Sigmoid colon (tissue), 7 donors: ENCODE results near the gene RELN. TPM values are rescaled to one million over a fixed set of nuclear protein-coding genes. Genes with fewer than 3 reads are reported as not detected.

Source experiments
- DNase-seq: peaks from one replicate; pipeline ENCODE4 v3.0.0-alpha.2; 2019
- H3K27ac ChIP-seq, 4 donors: fragments of 200-600 bp; sonication (generic); one replicate each; pipeline ENCODE4 v1.5.1; 2016 to 2019; ENCODE audit warnings: mild to moderate bottlenecking in 1 of 4
- H3K27me3 ChIP-seq, 3 donors: fragments of 200-600 bp; sonication (generic); one replicate each; pipeline ENCODE4 v1.5.1; 2019; ENCODE audit warnings: mild to moderate bottlenecking in 1 of 3
- H3K36me3 ChIP-seq, 4 donors: fragments of 200-600 bp; sonication (generic); one replicate each; pipeline ENCODE4 v1.5.1; 2016 to 2019
- H3K4me1 ChIP-seq, 4 donors: fragments of 200-600 bp; sonication (generic); one replicate each; pipeline ENCODE4 v1.5.1; 2017 to 2019
- H3K4me3 ChIP-seq, 4 donors: fragments of 200-600 bp; sonication (generic); one replicate each; pipeline ENCODE4 v1.5.1; 2017 to 2019; ENCODE audit warnings: mild to moderate bottlenecking in 2 of 4, moderate library complexity in 1 of 4
- H3K9me3 ChIP-seq, 4 donors: fragments of 200-600 bp in 3 of 4; sonication (generic) in 3 of 4; one replicate each; pipeline versions ENCODE4 v1.5.1 to v1.6.1; 2013 to 2019
- EP300 ChIP-seq, 4 donors: sonication (generic); formaldehyde crosslinking; IDR thresholded peaks; one replicate each; pipeline ENCODE4 v1.6.1; 2017; ENCODE audit warnings: antibody characterized with exemption in 4 of 4
- POLR2A ChIP-seq, 2 donors: fragments of 450-650 bp; IDR thresholded peaks; one replicate each; pipeline ENCODE4 v1.6.1; 2016; ENCODE audit warnings: antibody characterized with exemption in 2 of 2, mild to moderate bottlenecking in 2 of 2, moderate library complexity in 2 of 2
- POLR2AphosphoS5 ChIP-seq, 4 donors: sonication (generic); formaldehyde crosslinking; IDR thresholded peaks; one replicate each; pipeline ENCODE4 v1.6.1; 2017; ENCODE audit warnings: antibody characterized with exemption in 4 of 4
- WGBS, 2 donors: extraction: QIAGEN DNeasy Blood & Tissue Kit; methylation state at CpG; one replicate each; pipeline ENCODE4 v1.1.7; 2013; 5-methylcytosine and 5-hydroxymethylcytosine counted together
- intact Hi-C: fragments of 100-400 bp; cut with DNase I; formaldehyde crosslinking; loops from one replicate; pipeline ENCODE4 v1.15.1; 2023
- polyA plus RNA-seq, 3 donors: library from polyadenylated mRNA; stranded (reverse); fragments of 200-250 nt; gene quantifications; one replicate each; pipeline ENCODE4 v1.2.3, GENCODE V29; 2013
- total RNA-seq, 4 donors: library from RNA; depleted of rRNA; stranded (reverse); fragments of >200 nt; gene quantifications; one replicate each; pipeline ENCODE4 v1.1.0, GENCODE V29; 2016
- TF ChIP-seq, protein P1 (sequence below), 4 experiments: fragments of 450-650 bp in 3 of 4; fragments of 200-600 bp in 1 of 4; IDR thresholded peaks; one replicate each; pipeline ENCODE4 v1.5.1; 2016 to 2019; ENCODE audit warnings: antibody characterized with exemption in 4 of 4, mild to moderate bottlenecking in 3 of 4, moderate library complexity in 2 of 4
- donor health status: healthy with polysubstance abuse.
- donor health status: Bipolar disorder and iron deficiency.
- donor health status: healthy.

RELN gene
- total and polyA plus RNA-seq, 7 donors, result under 0.01 to 9.2 (median 4.3) TPM; not detected in 1

DNA sequence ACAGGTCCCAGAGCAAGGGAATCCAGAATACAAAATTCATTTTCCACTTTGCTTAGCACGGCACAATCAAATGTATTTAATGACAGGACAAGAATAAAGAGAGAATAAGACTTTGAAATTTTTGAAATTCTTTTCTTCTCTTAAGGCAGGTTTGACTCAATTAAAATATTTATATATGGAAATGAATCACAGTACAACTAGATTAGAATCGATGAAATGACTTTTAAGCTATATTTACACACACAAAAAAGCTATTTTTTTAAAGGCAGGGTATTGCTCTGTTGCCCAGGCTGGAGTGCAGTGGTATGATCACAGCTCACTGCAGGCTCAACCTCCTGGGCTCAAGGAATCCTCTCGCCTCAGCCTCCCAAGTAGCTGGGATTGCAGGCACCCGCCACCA, 278.0 kb downstream of the RELN start:
- 72 to 85% methylated on average over 4 of the region's 4 CpGs for WGBS, 2 donors
- TF ChIP-seq POLR2A (IDR thresholded peaks at IDR 0.05) (no peak), POLR2AphosphoS5 (IDR thresholded peaks at IDR 0.05) (no peak), EP300 (IDR thresholded peaks at IDR 0.05) (no peak)
- TF ChIP-seq, protein P1, sequence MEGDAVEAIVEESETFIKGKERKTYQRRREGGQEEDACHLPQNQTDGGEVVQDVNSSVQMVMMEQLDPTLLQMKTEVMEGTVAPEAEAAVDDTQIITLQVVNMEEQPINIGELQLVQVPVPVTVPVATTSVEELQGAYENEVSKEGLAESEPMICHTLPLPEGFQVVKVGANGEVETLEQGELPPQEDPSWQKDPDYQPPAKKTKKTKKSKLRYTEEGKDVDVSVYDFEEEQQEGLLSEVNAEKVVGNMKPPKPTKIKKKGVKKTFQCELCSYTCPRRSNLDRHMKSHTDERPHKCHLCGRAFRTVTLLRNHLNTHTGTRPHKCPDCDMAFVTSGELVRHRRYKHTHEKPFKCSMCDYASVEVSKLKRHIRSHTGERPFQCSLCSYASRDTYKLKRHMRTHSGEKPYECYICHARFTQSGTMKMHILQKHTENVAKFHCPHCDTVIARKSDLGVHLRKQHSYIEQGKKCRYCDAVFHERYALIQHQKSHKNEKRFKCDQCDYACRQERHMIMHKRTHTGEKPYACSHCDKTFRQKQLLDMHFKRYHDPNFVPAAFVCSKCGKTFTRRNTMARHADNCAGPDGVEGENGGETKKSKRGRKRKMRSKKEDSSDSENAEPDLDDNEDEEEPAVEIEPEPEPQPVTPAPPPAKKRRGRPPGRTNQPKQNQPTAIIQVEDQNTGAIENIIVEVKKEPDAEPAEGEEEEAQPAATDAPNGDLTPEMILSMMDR (IDR thresholded peaks at IDR 0.05), result no peak
- H3K4me3 ChIP-seq, result no peak overlapping the region
- H3K36me3 ChIP-seq, result no peaks in the 10 kb centered on the region
- H3K9me3 ChIP-seq, result no peaks in the 10 kb centered on the region
- no peak for DNase-seq
- H3K27ac ChIP-seq, result no peak overlapping the region
- no peaks in the 10 kb centered on the region for H3K4me1 ChIP-seq
- H3K27me3 ChIP-seq, result no peaks in the 10 kb centered on the region
- intact Hi-C loops, result no loop called here

DNA sequence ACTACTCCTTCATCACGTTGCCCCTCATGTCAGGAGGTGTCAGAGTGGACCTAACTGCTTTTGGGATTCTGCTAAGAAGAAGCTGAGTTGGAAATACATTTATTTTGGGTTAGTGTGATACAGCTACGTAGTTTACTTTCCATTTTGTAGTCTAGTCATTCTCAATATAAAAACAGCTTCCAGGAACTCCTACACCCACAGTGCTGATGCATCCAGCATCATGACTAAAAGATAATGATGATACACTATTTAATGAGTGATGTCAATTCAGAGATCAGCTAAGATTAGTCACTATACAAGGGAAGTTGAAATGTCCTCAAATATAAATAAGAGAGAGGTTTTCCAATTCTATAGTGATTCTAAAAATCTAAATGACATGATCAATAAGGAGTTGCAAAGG, 279.2 kb downstream of the RELN start:
- Histone ChIP-seq H3K4me3 (no peak overlapping the region), H3K4me1 (no peaks in the 10 kb centered on the region), H3K36me3 (no peaks in the 10 kb centered on the region), H3K27ac (no peak overlapping the region), H3K27me3 (no peaks in the 10 kb centered on the region), H3K9me3 (no peaks in the 10 kb centered on the region)
- TF ChIP-seq POLR2A (IDR thresholded peaks at IDR 0.05) (no peak), EP300 (IDR thresholded peaks at IDR 0.05) (no peak), POLR2AphosphoS5 (IDR thresholded peaks at IDR 0.05) (no peak)
- TF ChIP-seq, protein P1 (IDR thresholded peaks at IDR 0.05), result no peak
- intact Hi-C loops, result no loop called here
- WGBS, 2 donors, result 51 to 64% methylated on average over 2 of the region's 2 CpGs
- no peak for DNase-seq

DNA sequence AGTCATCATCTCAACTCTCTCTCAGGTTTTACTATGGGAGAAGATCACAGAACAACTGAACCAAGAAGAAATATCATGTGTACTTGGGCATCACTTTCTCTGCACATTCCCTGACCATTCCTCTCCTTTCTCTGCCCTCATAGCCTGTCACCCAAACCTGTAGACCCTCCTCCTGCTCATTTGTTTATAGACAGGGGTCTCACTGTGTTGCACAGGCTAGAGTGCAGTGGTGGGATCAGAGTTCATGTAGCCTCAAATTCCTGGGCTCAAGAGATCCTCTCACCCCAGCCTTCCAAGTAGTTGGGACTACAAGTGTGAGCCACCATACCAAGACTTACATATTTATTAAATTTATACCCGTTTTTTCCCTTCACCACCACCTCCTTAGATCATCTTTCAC, 282.7 kb downstream of the RELN start:
- Histone ChIP-seq H3K4me1 (no peaks in the 10 kb centered on the region), H3K4me3 (no peak overlapping the region), H3K36me3 (no peaks in the 10 kb centered on the region), H3K9me3 (no peaks in the 10 kb centered on the region), H3K27me3 (no peaks in the 10 kb centered on the region), H3K27ac (no peak overlapping the region)
- DNase-seq, result no peak
- 46 to 59% methylated on average over 1 of the region's 1 CpG for WGBS, 2 donors
- intact Hi-C loops, result no loop called here
- no peak for TF ChIP-seq EP300 (IDR thresholded peaks at IDR 0.05)
- TF ChIP-seq, protein P1 (IDR thresholded peaks at IDR 0.05), result no peak
- no peak for TF ChIP-seq POLR2AphosphoS5 (IDR thresholded peaks at IDR 0.05)
- no peak for TF ChIP-seq POLR2A (IDR thresholded peaks at IDR 0.05)

DNA sequence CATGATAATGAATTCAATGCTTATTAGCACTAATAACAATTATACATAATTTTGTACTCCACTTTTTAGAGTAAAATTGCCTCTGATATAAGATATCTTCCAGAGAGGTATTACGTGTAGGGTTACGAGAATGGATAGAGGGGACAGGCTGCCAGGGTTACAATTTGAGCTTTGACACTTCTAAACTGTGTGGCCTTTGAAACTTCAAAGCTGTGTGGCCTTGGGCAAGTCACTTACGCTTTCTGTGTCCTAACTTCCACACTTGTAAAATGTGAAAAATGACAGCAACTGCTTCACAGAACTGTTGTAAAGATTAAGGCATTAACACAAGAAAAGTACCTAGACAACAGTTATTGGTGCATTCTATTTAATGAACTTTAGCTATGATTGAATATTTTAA, 283.9 kb downstream of the RELN start:
- 61 to 83% methylated on average over 3 of the region's 3 CpGs for whole genome bisulfite sequencing, 2 donors
- intact Hi-C loops, result no loop called here
- H3K4me3 ChIP-seq, result no peak overlapping the region
- TF ChIP-seq POLR2AphosphoS5 (IDR thresholded peaks at IDR 0.05) (no peak), EP300 (IDR thresholded peaks at IDR 0.05) (no peak), POLR2A (IDR thresholded peaks at IDR 0.05) (no peak)
- TF ChIP-seq, protein P1 (IDR thresholded peaks at IDR 0.05), result no peak
- no peaks in the 10 kb centered on the region for H3K9me3 ChIP-seq
- H3K36me3 ChIP-seq, result no peaks in the 10 kb centered on the region
- H3K27me3 ChIP-seq, result no peaks in the 10 kb centered on the region
- no peaks in the 10 kb centered on the region for H3K4me1 ChIP-seq
- H3K27ac ChIP-seq, result no peak overlapping the region
- no peak for DNase-seq

DNA sequence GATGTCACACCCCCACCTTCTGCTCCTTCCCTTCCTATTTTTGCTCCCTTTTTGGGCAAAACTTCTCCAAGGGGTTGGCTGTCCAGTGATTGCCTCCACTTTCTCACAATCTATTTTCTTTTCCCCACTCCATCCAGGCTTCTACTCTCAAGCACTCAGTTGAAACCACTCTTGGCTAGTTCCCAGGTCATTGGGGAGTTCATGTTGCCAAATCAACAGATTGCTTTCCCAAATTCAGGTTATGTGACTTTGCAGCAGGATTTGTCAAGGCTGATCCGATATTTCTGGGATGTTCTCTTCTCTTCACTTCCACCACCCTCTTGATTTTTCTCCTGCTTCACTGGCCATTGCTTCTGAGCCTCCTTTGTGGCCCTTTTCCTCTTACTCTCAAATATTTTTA, 284.8 kb downstream of the RELN start:
- H3K36me3 ChIP-seq, result no peaks in the 10 kb centered on the region

More for the DNA sequence above, 284.8 kb downstream of the RELN start:
- Histone ChIP-seq H3K4me3 (no peak overlapping the region), H3K27ac (no peak overlapping the region), H3K9me3 (no peaks in the 10 kb centered on the region), H3K27me3 (no peaks in the 10 kb centered on the region), H3K4me1 (no peaks in the 10 kb centered on the region)
- no peak for TF ChIP-seq POLR2AphosphoS5 (IDR thresholded peaks at IDR 0.05)
- TF ChIP-seq POLR2A (IDR thresholded peaks at IDR 0.05), result no peak
- TF ChIP-seq, protein P1 (IDR thresholded peaks at IDR 0.05), result no peak
- no peak for TF ChIP-seq EP300 (IDR thresholded peaks at IDR 0.05)
- 78 to 88% methylated on average over 1 of the region's 1 CpG for WGBS, 2 donors
- DNase-seq, result no peak
- intact Hi-C loops, result no loop called here
